Activated CD4-positive, alpha-beta memory T cell treated with anti-CD3 and anti-CD28 coated beads, Interleukin-2, amount 10 ng/mL, durations not matched to agents 7 days and 5 days (primary cell): ENCODE measurements around the gene SGCD. TPM values are rescaled to one million over a fixed set of nuclear protein-coding genes. Genes with fewer than 3 reads are reported as not detected.

Experiments used
- CTCF ChIA-PET: fragments of 350-600 bp; sonication (Branson Sonifier 250); formaldehyde crosslinking; loops from one replicate; lab custom pipeline; 2021; ENCODE audit warnings: antibody characterized with exemption, inconsistent platforms; lab: Charles Lee
- POLR2A ChIA-PET: fragments of 350-600 bp; sonication (Branson Sonifier 250); formaldehyde crosslinking; loops from one replicate; lab custom pipeline; 2021; ENCODE audit warnings: antibody characterized with exemption; lab: Charles Lee
- DNase-seq: peaks from one replicate; pipeline ENCODE4 v3.0.0-alpha.2; 2020
- H3K27ac Mint-ChIP-seq: one replicate; pipeline ENCODE4 v1.8.0; 2021; ENCODE audit warnings: mild to moderate bottlenecking, mixed read lengths
- H3K27me3 Mint-ChIP-seq: one replicate; pipeline ENCODE4 v1.8.0; 2021; ENCODE audit warnings: mixed read lengths
- H3K36me3 Mint-ChIP-seq: one replicate; pipeline ENCODE4 v1.8.0; 2021; ENCODE audit warnings: low read depth, mixed read lengths
- H3K4me1 Mint-ChIP-seq: one replicate; pipeline ENCODE4 v1.8.0; 2021; ENCODE audit warnings: mixed read lengths
- H3K4me3 Mint-ChIP-seq: one replicate; pipeline ENCODE4 v1.8.0; 2021; ENCODE audit warnings: mild to moderate bottlenecking, mixed read lengths
- H3K9me3 Mint-ChIP-seq: one replicate; pipeline ENCODE4 v1.8.0; 2021; ENCODE audit warnings: mixed read lengths
- total RNA-seq, 2 experiments: library from RNA; stranded (reverse); gene quantifications; one replicate each; pipeline ENCODE4 v1.2.3, GENCODE V29; 2021

Gene SGCD
- total RNA-seq, 2 experiments from 2014 or later = not detected

DNA sequence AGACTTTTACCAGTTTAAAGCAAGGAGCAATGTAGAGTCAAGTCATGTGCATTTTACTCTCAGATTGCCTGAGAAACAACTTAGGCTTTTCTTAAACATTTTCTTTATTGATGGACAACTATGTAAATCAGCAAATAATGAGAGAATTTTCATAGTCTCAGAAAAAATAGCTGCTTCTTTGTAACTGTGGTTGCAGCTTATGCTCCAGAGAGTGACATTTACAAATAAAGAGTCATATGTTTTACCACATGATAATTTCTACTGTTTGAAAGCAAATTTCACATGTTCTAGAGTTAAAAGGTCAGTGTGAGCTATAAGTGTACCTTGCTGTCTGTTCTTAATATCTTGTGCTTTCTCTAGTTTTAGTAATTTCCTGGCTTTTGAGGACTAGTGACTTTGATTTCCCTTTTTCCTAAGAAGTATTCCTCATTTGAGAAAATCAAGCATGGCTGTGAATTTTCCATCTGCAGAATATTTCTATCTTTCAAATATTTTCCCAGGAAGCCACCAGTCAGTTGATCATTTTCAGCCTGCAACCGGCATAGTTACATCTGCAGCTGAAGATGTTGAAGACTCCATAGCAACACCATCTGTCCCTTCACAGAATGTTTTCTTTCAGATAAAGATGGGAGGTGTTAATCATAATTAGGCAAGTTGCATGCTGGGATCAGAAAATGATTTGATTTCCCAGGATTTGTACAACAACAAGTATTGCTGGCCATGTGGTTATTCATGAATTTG, 229.9 kb downstream of the SGCD start:
- Mint-ChIP-seq H3K27ac (no peak overlapping the region), H3K4me1 (no peaks in the 10 kb centered on the region), H3K9me3 (no peaks in the 10 kb centered on the region), H3K36me3 (no peaks in the 10 kb centered on the region), H3K27me3 (no peaks in the 10 kb centered on the region), H3K4me3 (no peak overlapping the region)
- POLR2A ChIA-PET = no interaction called here
- no peak for DNase-seq
- CTCF ChIA-PET = no interaction called here

DNA sequence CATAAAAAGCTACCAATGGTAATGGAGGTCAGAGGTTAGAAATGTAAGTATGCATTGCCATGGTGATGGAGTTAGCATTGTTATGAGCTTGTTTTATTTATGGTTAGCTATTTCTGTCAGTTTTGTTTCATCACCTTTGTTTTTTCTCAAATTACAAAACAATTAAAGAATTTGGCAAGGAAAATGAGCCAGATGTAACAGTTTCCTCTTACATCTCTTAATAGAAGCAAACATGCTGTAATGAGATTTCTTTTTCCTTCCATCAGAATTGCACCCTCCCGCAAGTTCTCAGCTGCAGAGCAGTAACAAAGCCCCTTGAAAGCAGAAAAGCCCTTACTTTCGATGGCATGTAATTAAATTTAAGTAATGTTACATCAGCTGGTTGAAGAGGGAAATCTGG, 233.0 kb downstream of the SGCD start:
- Mint-ChIP-seq H3K27ac (no peak overlapping the region), H3K4me3 (no peak overlapping the region), H3K36me3 (no peaks in the 10 kb centered on the region), H3K27me3 (no peaks in the 10 kb centered on the region), H3K4me1 (no peaks in the 10 kb centered on the region), H3K9me3 (no peaks in the 10 kb centered on the region)
- no peak for DNase-seq
- CTCF ChIA-PET = no interaction called here
- POLR2A ChIA-PET = no interaction called here

DNA sequence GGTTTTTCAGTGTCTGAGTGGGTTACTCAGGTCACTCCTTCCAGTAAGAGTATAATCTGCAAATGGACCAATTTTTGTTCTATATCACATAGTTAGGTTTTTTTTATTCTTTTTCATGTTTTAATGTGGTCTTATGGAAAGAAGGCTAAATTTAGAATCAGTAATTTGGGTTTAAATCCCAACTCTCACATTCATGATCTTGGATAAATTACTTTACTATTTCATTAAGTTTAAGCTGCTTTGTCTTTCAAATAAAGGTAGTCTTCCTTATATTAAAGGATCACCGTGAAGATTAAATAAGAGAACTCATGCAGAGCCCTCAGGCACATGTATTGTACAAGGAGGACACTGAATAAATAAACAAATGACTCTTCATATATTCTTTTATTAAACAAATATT, 234.7 kb downstream of the SGCD start:
- no peaks in the 10 kb centered on the region for H3K36me3 Mint-ChIP-seq
- POLR2A ChIA-PET = no interaction called here
- no peak overlapping the region for H3K27ac Mint-ChIP-seq
- no peaks in the 10 kb centered on the region for H3K9me3 Mint-ChIP-seq
- no peak overlapping the region for H3K4me3 Mint-ChIP-seq
- CTCF ChIA-PET = no interaction called here
- H3K4me1 Mint-ChIP-seq = no peaks in the 10 kb centered on the region
- no peaks in the 10 kb centered on the region for H3K27me3 Mint-ChIP-seq
- DNase-seq = no peak

DNA sequence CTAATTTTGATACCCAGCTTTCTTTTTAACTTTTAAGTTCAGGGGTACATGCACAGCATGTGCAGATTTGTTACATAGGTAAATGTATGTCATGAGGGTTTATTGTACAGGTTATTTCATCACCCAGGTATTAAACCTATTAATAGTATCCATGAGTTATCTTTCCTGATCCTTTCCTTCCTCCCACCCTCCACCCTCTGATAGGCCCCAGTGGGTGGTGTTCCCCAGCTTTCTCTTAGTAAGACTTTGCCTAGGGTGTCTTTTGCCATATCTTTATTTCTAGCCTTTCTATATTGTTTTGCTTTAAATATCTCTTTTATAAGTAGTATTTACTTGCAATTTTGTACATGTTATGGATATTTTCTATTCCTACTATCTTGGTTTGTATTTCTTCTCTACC, 243.7 kb downstream of the SGCD start:
- Mint-ChIP-seq H3K4me3 (no peak overlapping the region), H3K36me3 (no peaks in the 10 kb centered on the region), H3K9me3 (no peaks in the 10 kb centered on the region), H3K27ac (no peak overlapping the region), H3K27me3 (no peaks in the 10 kb centered on the region), H3K4me1 (no peaks in the 10 kb centered on the region)
- ChIA-PET POLR2A (no interaction called here), CTCF (no interaction called here)
- no peak for DNase-seq

DNA sequence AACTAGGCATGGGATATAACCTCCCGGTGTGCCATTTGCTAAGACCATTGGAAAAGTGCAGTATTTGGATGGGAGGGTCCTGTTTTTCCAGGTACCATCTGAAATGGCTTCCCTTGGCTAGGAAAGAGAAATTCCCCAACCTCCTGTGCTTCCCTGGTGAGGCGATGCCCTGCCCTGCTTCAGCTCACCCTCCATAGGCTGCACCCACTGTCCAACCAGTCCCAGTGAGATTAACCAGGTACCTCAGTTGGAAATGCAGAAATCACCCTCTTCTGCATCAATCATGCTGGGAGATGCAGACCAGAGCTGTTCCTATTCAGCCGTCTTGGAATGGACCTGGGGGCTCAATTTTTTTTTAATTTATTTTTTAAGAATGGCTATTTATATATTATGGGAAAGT, 254.8 kb downstream of the SGCD start:
- Mint-ChIP-seq H3K9me3 (no peaks in the 10 kb centered on the region), H3K36me3 (no peaks in the 10 kb centered on the region), H3K4me3 (no peak overlapping the region), H3K4me1 (no peaks in the 10 kb centered on the region), H3K27ac (no peak overlapping the region), H3K27me3 (peaks cover 5% of the 10 kb centered on the region)
- CTCF ChIA-PET = no interaction called here
- POLR2A ChIA-PET = no interaction called here
- DNase-seq = no peak

DNA sequence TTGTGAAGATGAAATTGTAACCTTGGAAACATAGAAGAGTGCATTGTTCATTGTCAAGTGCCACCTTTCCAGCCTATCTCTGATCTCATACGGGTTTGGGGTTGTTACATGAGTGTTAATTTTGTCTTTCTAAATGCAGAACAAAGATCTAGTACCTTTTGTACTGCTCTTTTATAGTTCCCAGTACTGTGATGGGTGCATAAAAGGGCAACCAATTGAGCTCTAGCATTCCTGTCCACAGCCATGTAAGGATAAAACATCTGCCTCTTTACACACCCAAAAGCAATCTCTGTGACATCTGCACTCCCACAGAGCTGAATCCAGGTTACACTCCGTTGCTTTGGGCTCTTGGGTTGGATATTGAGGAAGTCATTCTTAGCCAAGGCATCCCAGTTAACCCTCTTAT, 255.2 kb downstream of the SGCD start:
- H3K27me3 Mint-ChIP-seq = peaks cover 5% of the 10 kb centered on the region
- H3K36me3 Mint-ChIP-seq = no peaks in the 10 kb centered on the region
- H3K9me3 Mint-ChIP-seq = no peaks in the 10 kb centered on the region
- no peak overlapping the region for H3K27ac Mint-ChIP-seq
- no peak for DNase-seq
- ChIA-PET CTCF (no interaction called here), POLR2A (no interaction called here)
- no peak overlapping the region for H3K4me3 Mint-ChIP-seq
- H3K4me1 Mint-ChIP-seq = no peaks in the 10 kb centered on the region

DNA sequence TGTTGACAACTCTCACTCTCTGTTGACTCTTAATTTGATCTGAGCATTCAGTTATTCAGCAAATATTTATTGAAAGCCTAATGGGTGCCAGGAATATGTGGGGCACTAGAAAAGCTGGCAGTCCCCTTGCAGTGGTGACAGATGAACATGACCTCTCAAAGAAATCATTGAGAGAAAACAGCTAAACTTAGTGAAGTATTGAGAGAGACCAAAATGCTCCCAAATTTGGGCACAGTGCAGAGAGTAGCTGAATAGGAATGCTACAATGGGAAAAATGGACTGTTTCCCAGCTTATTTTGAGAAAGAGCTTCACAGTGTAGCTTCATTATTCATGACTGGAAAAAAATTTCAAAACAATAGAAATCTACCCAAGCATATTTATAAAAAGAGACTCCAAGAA, 257.9 kb downstream of the SGCD start:
- Mint-ChIP-seq H3K27ac (no peak overlapping the region), H3K36me3 (no peaks in the 10 kb centered on the region), H3K27me3 (peaks cover 3% of the 10 kb centered on the region), H3K4me3 (no peak overlapping the region), H3K4me1 (no peaks in the 10 kb centered on the region), H3K9me3 (no peaks in the 10 kb centered on the region)
- CTCF ChIA-PET = no interaction called here
- POLR2A ChIA-PET = no interaction called here
- DNase-seq = no peak

DNA sequence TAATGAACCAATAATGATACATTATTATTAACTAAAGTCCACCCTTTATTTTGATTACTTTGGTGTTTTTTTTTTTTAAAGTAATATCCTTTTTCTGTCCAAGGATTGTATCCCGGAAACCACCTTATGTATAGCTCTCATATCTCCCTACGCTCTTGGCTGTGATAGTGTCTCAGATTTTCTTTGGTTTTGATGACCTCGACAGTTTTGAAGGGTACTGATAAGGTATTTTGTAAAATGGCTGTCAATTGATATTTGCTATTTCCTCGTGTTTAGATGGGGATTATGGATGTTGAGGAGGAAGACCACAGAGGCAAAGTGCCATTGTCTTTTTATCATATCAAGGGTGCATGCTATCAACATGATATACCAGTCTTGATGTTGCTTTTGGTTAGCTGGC, 259.0 kb downstream of the SGCD start:
- H3K36me3 Mint-ChIP-seq = no peaks in the 10 kb centered on the region
- no peak overlapping the region for H3K27ac Mint-ChIP-seq
- H3K4me1 Mint-ChIP-seq = no peaks in the 10 kb centered on the region
- H3K27me3 Mint-ChIP-seq = peaks cover 3% of the 10 kb centered on the region
- ChIA-PET CTCF (no interaction called here), POLR2A (no interaction called here)
- DNase-seq = no peak
- H3K4me3 Mint-ChIP-seq = no peak overlapping the region
- no peaks in the 10 kb centered on the region for H3K9me3 Mint-ChIP-seq

DNA sequence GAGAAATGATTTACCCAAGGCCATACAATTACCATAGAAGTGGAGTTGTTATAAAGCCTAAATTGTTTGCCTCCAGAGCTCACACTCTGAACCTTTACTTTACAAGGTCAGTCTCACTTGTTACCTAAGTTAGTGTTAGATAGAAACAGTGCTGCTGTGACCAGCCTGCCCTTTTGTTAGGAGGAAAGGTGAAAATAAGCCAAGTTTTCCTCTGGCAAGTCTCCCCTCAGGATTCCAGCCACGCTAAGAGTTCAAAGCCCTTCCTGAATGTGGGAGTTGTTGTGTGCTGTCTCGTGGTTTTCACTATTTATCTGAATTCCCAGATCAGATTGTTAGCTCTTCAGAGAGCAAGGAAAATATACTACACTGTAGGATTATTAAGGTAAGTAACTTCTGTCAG, 260.0 kb downstream of the SGCD start:
- no peaks in the 10 kb centered on the region for H3K9me3 Mint-ChIP-seq
- CTCF ChIA-PET = no interaction called here
- POLR2A ChIA-PET = no interaction called here
- DNase-seq = no peak
- H3K4me1 Mint-ChIP-seq = no peaks in the 10 kb centered on the region
- no peak overlapping the region for H3K27ac Mint-ChIP-seq
- H3K27me3 Mint-ChIP-seq = peaks cover 3% of the 10 kb centered on the region
- H3K36me3 Mint-ChIP-seq = no peaks in the 10 kb centered on the region
- H3K4me3 Mint-ChIP-seq = no peak overlapping the region

DNA sequence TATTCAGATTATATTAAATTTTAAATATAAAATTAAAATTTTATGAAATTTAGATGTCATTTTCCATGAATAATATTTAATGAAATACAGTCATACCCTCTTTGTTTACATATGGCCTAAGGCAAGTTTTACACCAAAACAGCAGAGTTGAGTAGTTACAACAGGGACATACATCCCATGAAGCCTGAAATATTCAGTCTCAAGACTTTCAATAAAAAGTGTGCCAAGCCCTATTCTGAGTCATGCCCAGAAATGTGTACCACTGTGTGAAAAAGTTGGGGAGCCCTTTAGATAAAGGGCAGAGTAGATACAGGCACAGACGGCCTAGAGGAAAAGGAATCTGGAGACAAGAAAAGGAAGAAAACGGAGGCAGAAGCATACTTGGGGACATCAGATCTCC, 261.3 kb downstream of the SGCD start:
- H3K27me3 Mint-ChIP-seq = peaks cover 4% of the 10 kb centered on the region
- no peaks in the 10 kb centered on the region for H3K9me3 Mint-ChIP-seq
- H3K4me3 Mint-ChIP-seq = no peak overlapping the region
- no peaks in the 10 kb centered on the region for H3K36me3 Mint-ChIP-seq
- ChIA-PET POLR2A (no interaction called here), CTCF (no interaction called here)
- no peaks in the 10 kb centered on the region for H3K4me1 Mint-ChIP-seq
- DNase-seq = no peak
- H3K27ac Mint-ChIP-seq = no peak overlapping the region

DNA sequence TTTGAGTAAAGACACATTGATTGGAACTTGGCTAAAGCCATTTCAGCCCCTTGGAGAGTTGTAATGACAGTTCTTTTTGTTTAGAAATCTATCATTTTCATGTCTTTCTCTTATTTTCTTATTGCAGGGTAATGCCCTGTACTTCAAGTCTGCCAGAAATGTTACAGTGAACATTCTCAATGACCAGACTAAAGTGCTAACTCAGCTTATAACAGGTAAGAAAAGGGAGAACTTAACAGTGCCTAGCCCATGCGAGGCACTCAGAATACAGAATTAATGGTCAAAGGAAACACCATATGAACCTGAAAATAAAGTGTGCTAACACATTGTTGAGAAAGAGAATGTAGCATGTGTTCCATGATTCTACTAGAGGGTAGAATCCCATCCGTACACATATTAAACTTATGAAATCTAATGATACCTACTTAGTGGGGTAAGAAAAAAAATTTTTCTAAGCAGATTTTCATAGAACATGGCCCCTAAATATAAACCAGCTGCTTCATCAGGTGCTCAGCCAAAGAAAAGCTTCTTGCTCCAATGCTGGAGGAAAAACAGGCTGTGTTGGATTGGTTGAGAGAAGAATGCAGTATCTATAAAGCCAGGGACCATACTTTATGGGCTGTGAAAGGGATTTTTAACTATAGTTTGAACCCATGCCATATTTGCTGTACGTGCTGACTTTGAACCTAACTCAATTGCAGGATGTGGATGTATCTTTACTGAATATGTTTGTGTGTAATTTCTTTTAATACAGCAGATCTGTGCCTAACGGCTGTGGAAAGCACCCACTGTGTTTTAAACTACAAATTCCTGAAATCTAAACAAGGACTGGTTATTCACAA, 262.4 kb downstream of the SGCD start:
- no peak for DNase-seq

DNA sequence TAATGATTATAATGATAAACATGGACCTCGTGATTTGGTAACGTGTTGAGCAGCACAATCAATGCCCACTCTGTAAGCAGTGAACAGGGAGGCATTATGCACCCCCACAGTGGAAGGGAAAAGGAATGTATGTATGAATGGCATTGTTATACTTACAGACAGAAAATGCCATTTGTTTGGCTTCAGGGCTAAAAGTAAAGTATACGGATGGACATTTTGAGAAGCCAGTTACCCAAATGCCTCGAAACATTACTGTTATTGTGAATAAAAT, 262.9 kb downstream of the SGCD start:
- no peak for DNase-seq
- no peak overlapping the region for H3K27ac Mint-ChIP-seq
- ChIA-PET CTCF (no interaction called here), POLR2A (no interaction called here)
- H3K27me3 Mint-ChIP-seq = peaks cover 4% of the 10 kb centered on the region
- no peak overlapping the region for H3K4me3 Mint-ChIP-seq
- H3K4me1 Mint-ChIP-seq = no peaks in the 10 kb centered on the region
- H3K36me3 Mint-ChIP-seq = no peaks in the 10 kb centered on the region
- no peaks in the 10 kb centered on the region for H3K9me3 Mint-ChIP-seq

More for the DNA sequence above, 262.4 kb downstream of the SGCD start:
- H3K4me3 Mint-ChIP-seq = no peak overlapping the region
- no peaks in the 10 kb centered on the region for H3K36me3 Mint-ChIP-seq
- H3K9me3 Mint-ChIP-seq = no peaks in the 10 kb centered on the region
- no peaks in the 10 kb centered on the region for H3K4me1 Mint-ChIP-seq
- peaks cover 4% of the 10 kb centered on the region for H3K27me3 Mint-ChIP-seq
- no peak overlapping the region for H3K27ac Mint-ChIP-seq
- POLR2A ChIA-PET = no interaction called here
- CTCF ChIA-PET = no interaction called here

DNA sequence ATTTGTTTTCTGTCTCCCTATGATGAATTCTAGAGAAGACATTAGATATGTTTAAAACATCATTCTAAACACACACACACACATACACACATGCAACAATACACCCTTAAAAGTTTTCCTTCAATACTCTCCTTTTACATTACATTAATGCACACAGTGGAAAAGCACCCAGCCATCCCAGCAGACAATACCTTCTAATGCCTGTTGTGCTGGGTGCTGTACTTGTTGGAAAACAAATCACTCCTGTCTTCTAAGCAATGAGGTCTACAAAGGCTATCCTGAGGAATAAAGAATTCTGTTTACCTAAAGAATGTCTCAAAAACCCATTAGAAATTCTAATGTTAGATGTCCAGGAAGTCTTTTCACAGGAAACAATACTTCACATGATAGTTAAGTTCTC, 264.0 kb downstream of the SGCD start:
- no peaks in the 10 kb centered on the region for H3K36me3 Mint-ChIP-seq

DNA sequence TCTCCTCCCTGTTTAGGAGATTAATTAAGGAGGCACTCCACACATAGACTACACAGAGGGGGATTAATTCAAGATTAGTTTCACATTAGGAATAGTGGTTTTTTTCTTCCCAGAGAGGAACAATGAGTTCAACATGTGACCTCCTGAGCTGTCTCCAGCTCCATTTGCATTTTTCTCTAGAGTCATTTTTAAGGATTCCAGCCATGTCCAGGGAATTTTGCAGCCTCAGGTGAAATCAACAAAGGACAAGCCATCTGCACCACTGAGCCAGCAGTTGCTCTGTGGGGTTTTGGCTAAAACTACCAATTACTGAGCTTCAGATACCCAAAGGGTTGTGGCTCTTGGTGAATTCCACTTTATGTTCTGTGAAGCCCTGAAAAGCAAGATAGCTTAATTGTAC, 264.7 kb downstream of the SGCD start:
- H3K27me3 Mint-ChIP-seq = peaks cover 1% of the 10 kb centered on the region
- no peak overlapping the region for H3K27ac Mint-ChIP-seq
- DNase-seq = no peak
- no peaks in the 10 kb centered on the region for H3K9me3 Mint-ChIP-seq
- ChIA-PET POLR2A (no interaction called here), CTCF (no interaction called here)
- no peaks in the 10 kb centered on the region for H3K36me3 Mint-ChIP-seq
- H3K4me1 Mint-ChIP-seq = no peaks in the 10 kb centered on the region
- H3K4me3 Mint-ChIP-seq = no peak overlapping the region

More for the DNA sequence above, 264.0 kb downstream of the SGCD start:
- Mint-ChIP-seq H3K9me3 (no peaks in the 10 kb centered on the region), H3K4me3 (no peak overlapping the region), H3K27me3 (peaks cover 4% of the 10 kb centered on the region), H3K4me1 (no peaks in the 10 kb centered on the region), H3K27ac (no peak overlapping the region)
- POLR2A ChIA-PET = no interaction called here
- DNase-seq = no peak
- CTCF ChIA-PET = no interaction called here
